ENCODE results near the gene TBX15.
A peak's percentile ranks its signal among the peaks of the same experiment; 100 is the strongest.

Gene TBX15

GRCh38 chr1:118984722-118985639 lies 3.2 kb downstream of the TBX15 start:
- DNase-seq (ENCODE audit: low spot score) = no peak

- DNase-seq (ENCODE audit: low spot score) = peak; percentile 59
Observed at GRCh38 chr1:118984086-118984721, 3.9 kb downstream of the TBX15 start.

GRCh38 chr1:118983558-118984041 lies 4.5 kb downstream of the TBX15 start:
- DNase-seq (ENCODE audit: low spot score) = no peak

- DNase-seq (ENCODE audit: low spot score) = no peak
Observed at GRCh38 chr1:118982821-118983557, 5.2 kb downstream of the TBX15 start.

GRCh38 chr1:118982266-118982665 lies 5.9 kb downstream of the TBX15 start:
- DNase-seq (ENCODE audit: low spot score) = no peak

GRCh38 chr1:118981436-118981835 lies 6.7 kb downstream of the TBX15 start:
- no peak for DNase-seq (ENCODE audit: low spot score)

- peak; percentile 53 for DNase-seq (ENCODE audit: low spot score)
Observed at GRCh38 chr1:118979754-118980575, 8.2 kb downstream of the TBX15 start.

GRCh38 chr1:118978914-118979701 lies 9.0 kb downstream of the TBX15 start:
- DNase-seq (ENCODE audit: low spot score) = peak; percentile 47

GRCh38 chr1:118977600-118977999 lies 10.5 kb downstream of the TBX15 start:
- no peak for DNase-seq (ENCODE audit: low spot score)

GRCh38 chr1:118974661-118975060 lies 13.5 kb downstream of the TBX15 start:
- no peak for DNase-seq (ENCODE audit: low spot score)

- peak; percentile 66 for DNase-seq (ENCODE audit: low spot score)
Observed at GRCh38 chr1:118973531-118974137, 14.5 kb downstream of the TBX15 start.

- peak; percentile 9 for DNase-seq (ENCODE audit: low spot score)
Observed at GRCh38 chr1:118973032-118973431, 15.1 kb downstream of the TBX15 start.

- no peak for DNase-seq (ENCODE audit: low spot score)
Observed at GRCh38 chr1:118970451-118970850, 17.7 kb downstream of the TBX15 start.

- peak; percentile 67 for DNase-seq (ENCODE audit: low spot score)
Observed at GRCh38 chr1:118963456-118964430, 24.4 kb downstream of the TBX15 start.

- no peak for DNase-seq (ENCODE audit: low spot score)
Observed at GRCh38 chr1:118963138-118963455, 25.0 kb downstream of the TBX15 start.

- no peak for DNase-seq (ENCODE audit: low spot score)
Observed at GRCh38 chr1:118961156-118961555, 27.0 kb downstream of the TBX15 start.

GRCh38 chr1:118960567-118961136 lies 27.5 kb downstream of the TBX15 start:
- DNase-seq (ENCODE audit: low spot score) = peak; percentile 92

- no peak for DNase-seq (ENCODE audit: low spot score)
Observed at GRCh38 chr1:118960026-118960561, 28.0 kb downstream of the TBX15 start.

Measured in AG20443 (cell line).